Measurements from ENCODE around the gene TRMT61B. TPM values are rescaled to one million over a fixed set of nuclear protein-coding genes. Genes with fewer than 3 reads are reported as not detected.

TRMT61B gene
- total and polyA plus RNA-seq, 10 of the 15 experiments (the other 5 are each of a cell fraction or from before 2014, with no cell fraction given) = 12.8 to 23.7 (median 18.1) TPM

- TF ChIP-seq SIN3A (IDR thresholded peaks at IDR 0.05; ENCODE audit: low read depth, low read length) (no peak), ZBTB4 (CRISPR knock-in tag; IDR thresholded peaks at IDR 0.05) (no peak), ZNF384 (IDR thresholded peaks at IDR 0.05; ENCODE audit: borderline replicate concordance, low read depth, low read length) (no peak), ZBED1 (IDR thresholded peaks at IDR 0.05; ENCODE audit: borderline replicate concordance) (no peak)
Measured at GRCh38 chr2:28833740-28834470, 36.2 kb downstream of the TRMT61B start (continued).

DNA sequence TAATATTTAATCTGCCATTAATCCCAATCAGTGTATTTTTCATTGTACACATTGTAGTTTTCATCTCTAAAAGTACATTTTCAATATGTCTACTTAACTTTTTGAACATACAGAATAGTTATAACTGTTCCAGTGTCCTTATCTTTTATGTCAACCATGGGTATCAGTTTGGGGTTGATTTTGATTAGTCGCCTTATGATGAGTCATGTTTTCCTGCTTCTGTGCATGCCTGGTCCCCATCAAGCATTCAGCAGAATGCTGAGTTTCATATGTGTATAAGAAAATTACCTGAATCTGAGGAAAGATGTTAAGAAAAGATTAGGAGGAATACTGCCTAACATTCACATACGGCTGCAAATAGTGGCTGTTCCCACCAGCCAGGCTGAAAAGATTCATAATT lies 41.7 kb downstream of the TRMT61B start:
- CTCF ChIA-PET = no interaction called here
- in situ Hi-C loops (cut with MboI) (no loop called here), intact Hi-C loops (cut with micrococcal nuclease; ENCODE audit: unreplicated experiment) (no loop called here)
- ATAC-seq = no peak
- RAD21 ChIA-PET (ENCODE audit: unreplicated experiment) = no interaction called here
- WGBS (ENCODE audit: insufficient coverage, insufficient replicate concordance, low lambda C conversion rate, missing lambda C conversion rate) = 97% methylated on average over 2 of the region's 2 CpGs
- Histone ChIP-seq H3K4me1 (ENCODE audit: control insufficient read depth, insufficient read depth, low read length) (no peaks in the 10 kb centered on the region), H3K36me3 (ENCODE audit: control insufficient read depth in 2 of 2, insufficient read depth in 2 of 2, low read length in 1 of 2) (no peaks in the 10 kb centered on the region), H3K27me3 (replicated peaks in 1 of 2; ENCODE audit: control insufficient read depth in 2 of 2, insufficient read depth in 2 of 2, low read length in 1 of 2) (no peaks in the 10 kb centered on the region), H3K4me2 (ENCODE audit: control insufficient read depth, insufficient read depth) (no peak overlapping the region), H3K79me2 (ENCODE audit: control insufficient read depth, insufficient read depth, low read length) (no peaks in the 10 kb centered on the region), H3K4me3 (no peak overlapping the region), H3K9me3 (replicated peaks; ENCODE audit: control insufficient read depth, insufficient read depth, low read length) (no peaks in the 10 kb centered on the region), H4K20me1 (ENCODE audit: control insufficient read depth, insufficient read depth) (no peaks in the 10 kb centered on the region), H2AFZ (ENCODE audit: control insufficient read depth, low read depth, low read length) (no peak overlapping the region), H3K9ac (ENCODE audit: control insufficient read depth, insufficient read depth, low read length) (no peak overlapping the region), H3K27ac (ENCODE audit: control insufficient read depth, insufficient read depth) (no peak overlapping the region)
- POLR2A ChIA-PET = no interaction called here
- SMC1A ChIA-PET (ENCODE audit: uncharacterized antibody, unreplicated experiment) = no interaction called here
- no TSS peak for BruUV-seq (replicated peaks)
- no peak for DNase-seq (ENCODE audit: low read depth, low spot score)
- no peak for FAIRE-seq
- TF ChIP-seq PAX8 (IDR thresholded peaks at IDR 0.05) (no peak), NFYB (IDR thresholded peaks at IDR 0.05; ENCODE audit: insufficient read depth, low read depth, low read length) (no peak), BACH1 (IDR thresholded peaks at IDR 0.05; ENCODE audit: borderline replicate concordance) (no peak), PAX5 (IDR thresholded peaks at IDR 0.05; ENCODE audit: borderline replicate concordance, low read depth, low read length) (no peak), ZBED1 (IDR thresholded peaks at IDR 0.05; ENCODE audit: borderline replicate concordance) (no peak), STAT3 (IDR thresholded peaks at IDR 0.05; ENCODE audit: low read depth, low read length) (no peak), ZSCAN29 (IDR thresholded peaks at IDR 0.05) (no peak), WRNIP1 (IDR thresholded peaks at IDR 0.05; ENCODE audit: borderline replicate concordance, low read depth, low read length) (no peak), ZNF217 (IDR thresholded peaks at IDR 0.05) (no peak), CHD1 (IDR thresholded peaks at IDR 0.05; ENCODE audit: low read depth, low read length) (no peak), ZNF622 (IDR thresholded peaks at IDR 0.05) (no peak), RUNX3 (IDR thresholded peaks at IDR 0.05; ENCODE audit: low read length) (no peak), RCOR1 (conservative IDR thresholded peaks at IDR 0.05; ENCODE audit: low read depth, low read length) (no peak), NR2C2 (IDR thresholded peaks at IDR 0.05; ENCODE audit: borderline replicate concordance, control insufficient read depth, insufficient read length, low read depth) (no peak), POLR2A (IDR thresholded peaks at IDR 0.05; ENCODE audit: low read depth, low read length) (no peak)
- TF ChIP-seq, protein P1, sequence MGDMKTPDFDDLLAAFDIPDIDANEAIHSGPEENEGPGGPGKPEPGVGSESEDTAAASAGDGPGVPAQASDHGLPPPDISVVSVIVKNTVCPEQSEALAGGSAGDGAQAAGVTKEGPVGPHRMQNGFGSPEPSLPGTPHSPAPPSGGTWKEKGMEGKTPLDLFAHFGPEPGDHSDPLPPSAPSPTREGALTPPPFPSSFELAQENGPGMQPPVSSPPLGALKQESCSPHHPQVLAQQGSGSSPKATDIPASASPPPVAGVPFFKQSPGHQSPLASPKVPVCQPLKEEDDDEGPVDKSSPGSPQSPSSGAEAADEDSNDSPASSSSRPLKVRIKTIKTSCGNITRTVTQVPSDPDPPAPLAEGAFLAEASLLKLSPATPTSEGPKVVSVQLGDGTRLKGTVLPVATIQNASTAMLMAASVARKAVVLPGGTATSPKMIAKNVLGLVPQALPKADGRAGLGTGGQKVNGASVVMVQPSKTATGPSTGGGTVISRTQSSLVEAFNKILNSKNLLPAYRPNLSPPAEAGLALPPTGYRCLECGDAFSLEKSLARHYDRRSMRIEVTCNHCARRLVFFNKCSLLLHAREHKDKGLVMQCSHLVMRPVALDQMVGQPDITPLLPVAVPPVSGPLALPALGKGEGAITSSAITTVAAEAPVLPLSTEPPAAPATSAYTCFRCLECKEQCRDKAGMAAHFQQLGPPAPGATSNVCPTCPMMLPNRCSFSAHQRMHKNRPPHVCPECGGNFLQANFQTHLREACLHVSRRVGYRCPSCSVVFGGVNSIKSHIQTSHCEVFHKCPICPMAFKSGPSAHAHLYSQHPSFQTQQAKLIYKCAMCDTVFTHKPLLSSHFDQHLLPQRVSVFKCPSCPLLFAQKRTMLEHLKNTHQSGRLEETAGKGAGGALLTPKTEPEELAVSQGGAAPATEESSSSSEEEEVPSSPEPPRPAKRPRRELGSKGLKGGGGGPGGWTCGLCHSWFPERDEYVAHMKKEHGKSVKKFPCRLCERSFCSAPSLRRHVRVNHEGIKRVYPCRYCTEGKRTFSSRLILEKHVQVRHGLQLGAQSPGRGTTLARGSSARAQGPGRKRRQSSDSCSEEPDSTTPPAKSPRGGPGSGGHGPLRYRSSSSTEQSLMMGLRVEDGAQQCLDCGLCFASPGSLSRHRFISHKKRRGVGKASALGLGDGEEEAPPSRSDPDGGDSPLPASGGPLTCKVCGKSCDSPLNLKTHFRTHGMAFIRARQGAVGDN (IDR thresholded peaks at IDR 0.05) = no peak

Measured in GM12878 (cell line).